ENCODE measurements around the gene ZDHHC11.
"Not testable (repeated sequence)": the region's sequence is repeated elsewhere in the genome, so short reads cannot be mapped to it uniquely, and the experiment has no call there.

Gene ZDHHC11

DNA sequence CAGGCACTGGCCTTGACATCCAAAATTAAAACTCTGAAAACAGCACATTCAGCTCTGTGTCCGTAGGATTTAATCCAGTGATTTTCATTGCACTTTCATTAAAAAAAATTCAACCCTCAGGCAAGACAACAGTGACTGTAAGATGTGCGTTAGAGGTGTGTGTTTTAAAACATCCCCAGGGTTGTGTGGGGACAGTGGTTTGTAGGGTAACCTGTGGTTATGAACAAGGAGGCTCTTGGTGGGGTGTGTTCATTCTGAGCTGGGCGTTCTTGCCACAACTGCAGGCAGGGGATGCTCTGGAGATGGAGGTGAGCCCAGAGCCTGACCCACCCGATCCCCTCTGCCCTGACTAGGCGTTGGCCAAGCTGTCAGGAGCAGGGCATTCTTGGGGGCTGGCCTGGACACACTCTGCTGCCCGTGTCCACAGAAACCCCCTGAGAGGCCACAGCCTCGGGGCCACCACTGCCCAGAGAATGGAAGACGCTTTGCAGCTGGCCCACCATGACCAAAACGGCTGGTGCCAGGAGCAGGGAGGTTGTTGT is 103.4 kb downstream of the ZDHHC11 start:
- not testable (repeated sequence) for DNase-seq (ENCODE audit: low read depth in 2 of 2)

- DNase-seq (ENCODE audit: low read depth in 2 of 2) = no peak
Measured at GRCh38 chr5:746258-746761, 104.5 kb downstream of the ZDHHC11 start.

All from stimulated activated CD8-positive, alpha-beta memory T cell treated with anti-CD3 and anti-CD28 coated beads, Interleukin-7, amount 100 ng/mL, for 1 hour (primary cell).